Sigmoid colon (tissue), 7 donors: Measurements from ENCODE around the gene FAM117A. TPM values are rescaled to one million over a fixed set of nuclear protein-coding genes. Genes with fewer than 3 reads are reported as not detected.

Source experiments
- DNase-seq: peaks from one replicate; pipeline ENCODE4 v3.0.0-alpha.2; 2019
- H3K27ac ChIP-seq, 4 donors: fragments of 200-600 bp; sonication (generic); one replicate each; pipeline ENCODE4 v1.5.1; 2016 to 2019; ENCODE audit warnings: mild to moderate bottlenecking in 1 of 4
- H3K27me3 ChIP-seq, 3 donors: fragments of 200-600 bp; sonication (generic); one replicate each; pipeline ENCODE4 v1.5.1; 2019; ENCODE audit warnings: mild to moderate bottlenecking in 1 of 3
- H3K36me3 ChIP-seq, 4 donors: fragments of 200-600 bp; sonication (generic); one replicate each; pipeline ENCODE4 v1.5.1; 2016 to 2019
- H3K4me1 ChIP-seq, 4 donors: fragments of 200-600 bp; sonication (generic); one replicate each; pipeline ENCODE4 v1.5.1; 2017 to 2019
- H3K4me3 ChIP-seq, 4 donors: fragments of 200-600 bp; sonication (generic); one replicate each; pipeline ENCODE4 v1.5.1; 2017 to 2019; ENCODE audit warnings: mild to moderate bottlenecking in 2 of 4, moderate library complexity in 1 of 4
- H3K9me3 ChIP-seq, 4 donors: fragments of 200-600 bp in 3 of 4; sonication (generic) in 3 of 4; one replicate each; pipeline versions ENCODE4 v1.5.1 to v1.6.1; 2013 to 2019
- CTCF ChIP-seq, 4 experiments: fragments of 450-650 bp in 3 of 4; fragments of 200-600 bp in 1 of 4; IDR thresholded peaks; one replicate each; pipeline ENCODE4 v1.5.1; 2016 to 2019; ENCODE audit warnings: antibody characterized with exemption in 4 of 4, mild to moderate bottlenecking in 3 of 4, moderate library complexity in 2 of 4
- EP300 ChIP-seq, 4 donors: sonication (generic); formaldehyde crosslinking; IDR thresholded peaks; one replicate each; pipeline ENCODE4 v1.6.1; 2017; ENCODE audit warnings: antibody characterized with exemption in 4 of 4
- POLR2A ChIP-seq, 2 donors: fragments of 450-650 bp; IDR thresholded peaks; one replicate each; pipeline ENCODE4 v1.6.1; 2016; ENCODE audit warnings: antibody characterized with exemption in 2 of 2, mild to moderate bottlenecking in 2 of 2, moderate library complexity in 2 of 2
- POLR2AphosphoS5 ChIP-seq, 4 donors: sonication (generic); formaldehyde crosslinking; IDR thresholded peaks; one replicate each; pipeline ENCODE4 v1.6.1; 2017; ENCODE audit warnings: antibody characterized with exemption in 4 of 4
- WGBS, 2 donors: extraction: QIAGEN DNeasy Blood & Tissue Kit; methylation state at CpG; one replicate each; pipeline ENCODE4 v1.1.7; 2013; 5-methylcytosine and 5-hydroxymethylcytosine counted together
- intact Hi-C: fragments of 100-400 bp; cut with DNase I; formaldehyde crosslinking; loops from one replicate; pipeline ENCODE4 v1.15.1; 2023
- polyA plus RNA-seq, 3 donors: library from polyadenylated mRNA; stranded (reverse); fragments of 200-250 nt; gene quantifications; one replicate each; pipeline ENCODE4 v1.2.3, GENCODE V29; 2013
- total RNA-seq, 4 donors: library from RNA; depleted of rRNA; stranded (reverse); fragments of >200 nt; gene quantifications; one replicate each; pipeline ENCODE4 v1.1.0, GENCODE V29; 2016
- donor health status: healthy with polysubstance abuse.
- donor health status: Bipolar disorder and iron deficiency.
- donor health status: healthy.

The FAM117A gene
- total and polyA plus RNA-seq, 7 donors = 3.5 to 34.6 (median 15.6) TPM

GRCh38 chr17:49795372-49795771 lies 31.4 kb upstream of the FAM117A start:
- H3K4me3 ChIP-seq = no peak overlapping the region
- 76 to 93% methylated on average over 5 of the region's 5 CpGs for WGBS, 2 donors
- no peaks in the 10 kb centered on the region for H3K9me3 ChIP-seq
- peaks cover 0 to 37% (median 31%) of the 10 kb centered on the region in 4 donors for H3K4me1 ChIP-seq
- TF ChIP-seq EP300 (IDR thresholded peaks at IDR 0.05) = no peak
- no peak for TF ChIP-seq CTCF (IDR thresholded peaks at IDR 0.05)
- TF ChIP-seq POLR2A (IDR thresholded peaks at IDR 0.05) = no peak
- no peak for TF ChIP-seq POLR2AphosphoS5 (IDR thresholded peaks at IDR 0.05)
- no peak for DNase-seq
- H3K36me3 ChIP-seq = peaks cover 29 to 91% (median 42%) of the 10 kb centered on the region in 4 donors
- intact Hi-C loops = no loop called here
- H3K27me3 ChIP-seq = no peaks in the 10 kb centered on the region
- no peak overlapping the region for H3K27ac ChIP-seq

GRCh38 chr17:49793309-49793708 lies 29.4 kb upstream of the FAM117A start:
- TF ChIP-seq POLR2A (IDR thresholded peaks at IDR 0.05) (no peak), EP300 (IDR thresholded peaks at IDR 0.05) (no peak), POLR2AphosphoS5 (IDR thresholded peaks at IDR 0.05) (no peak), CTCF (IDR thresholded peaks at IDR 0.05) (no peak)
- intact Hi-C loops = loop anchor here (5.0 kb wide), 1 partner anchor 49 kb away; no protein-coding TSS in a partner anchor
- Histone ChIP-seq H3K4me1 (peaks cover 0 to 49% (median 42%) of the 10 kb centered on the region in 4 donors), H3K9me3 (no peaks in the 10 kb centered on the region), H3K36me3 (peaks cover 18 to 71% (median 26%) of the 10 kb centered on the region in 4 donors), H3K27ac (no peak overlapping the region), H3K27me3 (no peaks in the 10 kb centered on the region), H3K4me3 (no peak overlapping the region)
- no peak for DNase-seq
- WGBS, 2 donors = 97 to 98% methylated on average over 3 of the region's 3 CpGs

- 3% methylated on average over 17 of the region's 17 CpGs for WGBS, 2 donors
- peaks cover 0 to 62% (median 53%) of the 10 kb centered on the region in 4 donors for H3K4me1 ChIP-seq
- H3K36me3 ChIP-seq = peaks cover 8 to 31% (median 12%) of the 10 kb centered on the region in 4 donors
- H3K9me3 ChIP-seq = no peaks in the 10 kb centered on the region
- TF ChIP-seq POLR2AphosphoS5 (IDR thresholded peaks at IDR 0.05) = no peak
- TF ChIP-seq POLR2A (IDR thresholded peaks at IDR 0.05) = no peak
- TF ChIP-seq CTCF (IDR thresholded peaks at IDR 0.05) = no peak
- no peak for TF ChIP-seq EP300 (IDR thresholded peaks at IDR 0.05)
- H3K4me3 ChIP-seq = peak overlapping the region; percentile 24 to 99 (median 93)
- DNase-seq = no peak
- H3K27me3 ChIP-seq = no peaks in the 10 kb centered on the region
- H3K27ac ChIP-seq = peak overlapping the region; percentile 98 to 100 (median 100)
- intact Hi-C loops = no loop called here
Measured at GRCh38 chr17:49789243-49789578, 25.3 kb upstream of the FAM117A start.

DNA sequence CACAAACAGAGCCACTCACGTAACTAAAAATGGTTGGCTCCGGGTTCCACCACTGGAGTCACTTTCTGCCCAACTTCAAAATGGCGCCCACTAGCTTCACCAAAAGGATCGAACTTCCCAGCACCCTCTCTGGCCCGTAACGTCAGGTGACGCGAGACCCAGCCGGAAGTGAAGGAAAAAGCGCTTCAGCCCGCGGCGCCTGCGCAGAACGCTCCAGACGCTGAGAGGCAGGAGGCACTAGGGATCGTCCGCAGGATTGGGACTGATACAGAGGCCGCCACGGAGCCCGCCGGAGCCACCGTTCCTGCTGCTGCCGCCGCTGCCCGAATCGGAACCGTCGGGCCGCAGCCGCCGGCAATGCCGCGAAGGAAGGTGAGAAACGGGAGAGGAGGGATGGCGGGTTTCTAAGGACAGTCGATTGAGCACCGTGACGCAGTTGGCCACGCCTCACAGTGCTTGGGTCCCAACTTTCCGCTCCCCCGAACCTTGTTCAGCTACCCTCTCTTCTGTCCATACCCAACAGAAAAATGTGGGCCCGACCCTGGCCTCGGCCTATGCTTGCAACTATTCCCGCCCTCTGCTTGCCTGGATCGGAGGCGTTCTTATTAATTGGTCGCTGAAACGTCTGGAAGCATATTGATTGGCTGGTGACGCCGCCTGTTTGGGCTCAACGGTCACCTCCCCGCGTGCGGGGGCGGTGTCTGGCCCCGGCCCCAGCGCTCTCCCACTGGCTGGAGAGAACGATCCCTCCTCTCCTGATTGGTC lies 24.7 kb upstream of the FAM117A start, which contains the start of gene KAT7:
KAT7 (plus strand) TSS at position 204 of the 765 bp plus-strand sequence; CDS start at position 358, 154 bp downstream.
- intact Hi-C loops = no loop called here
- DNase-seq = peak; percentile 100
- H3K27me3 ChIP-seq = no peaks in the 10 kb centered on the region
- H3K4me1 ChIP-seq = peaks cover 0 to 66% (median 58%) of the 10 kb centered on the region in 4 donors
- peak within 1 kb of the TSS; percentile 98 to 100 (median 100) for H3K27ac ChIP-seq
- no peaks in the 10 kb centered on the region for H3K9me3 ChIP-seq
- TF ChIP-seq CTCF (IDR thresholded peaks at IDR 0.05) (no peak), EP300 (IDR thresholded peaks at IDR 0.05) (peak in 1 of 4 donors; percentile 58), POLR2A (IDR thresholded peaks at IDR 0.05) (peak; percentile 90 to 92), POLR2AphosphoS5 (IDR thresholded peaks at IDR 0.05) (peak; percentile 92 to 98 (median 96))
- WGBS, 2 donors = 0% methylated on average over 59 of the region's 59 CpGs
- H3K4me3 ChIP-seq = peak within 1 kb of the TSS; percentile 89 to 99 (median 96)
- peaks cover 8 to 26% (median 11%) of the 10 kb centered on the region in 4 donors for H3K36me3 ChIP-seq
